WERI-Rb-1 (cell line): ENCODE measurements around the gene NACC2.
"Not testable (repeated sequence)": the region's sequence is repeated elsewhere in the genome, so short reads cannot be mapped to it uniquely, and the experiment has no call there.

Experiments used
- DNase-seq: peaks from one replicate; pipeline ENCODE4 v3.0.0-alpha.2; 2020
- H3K27ac ChIP-seq: fragments of 250-450 bp; sonication (Bioruptor Pico); 2 replicates; pipeline ENCODE4 v1.5.1; 2020; ENCODE audit warnings: mild to moderate bottlenecking, moderate library complexity
- H3K27me3 ChIP-seq: fragments of 250-450 bp; sonication (Bioruptor Pico); 2 replicates; pipeline ENCODE4 v1.5.1; 2021; ENCODE audit warnings: mild to moderate bottlenecking, low read depth, moderate library complexity; ENCODE audit not compliant: insufficient read depth, severe bottlenecking
- H3K36me3 ChIP-seq: fragments of 250-450 bp; sonication (Bioruptor Pico); 2 replicates; pipeline ENCODE4 v1.5.1; 2020; ENCODE audit warnings: mild to moderate bottlenecking, moderate library complexity
- H3K4me3 ChIP-seq: 2 replicates; pipeline ENCODE4 v1.5.1; 2011; ENCODE audit warnings: low read depth, mild to moderate bottlenecking, control low read depth, low read length
- H3K9me3 ChIP-seq: fragments of 250-450 bp; sonication (Bioruptor Pico); 2 replicates; pipeline ENCODE4 v1.5.1; 2021; ENCODE audit warnings: mild to moderate bottlenecking, moderate library complexity; ENCODE audit not compliant: severe bottlenecking
- CTCF ChIP-seq: IDR thresholded peaks from 2 replicates; pipeline ENCODE4 v1.5.1; 2011; ENCODE audit warnings: low read depth, mild to moderate bottlenecking, control low read depth, inconsistent platforms, low read length

Gene NACC2

GRCh38 chr9:135970128-135970815 lies 124.8 kb downstream of the NACC2 start:
- no peaks in the 10 kb centered on the region for H3K9me3 ChIP-seq
- no peak overlapping the region for H3K27ac ChIP-seq
- H3K4me3 ChIP-seq = no peak overlapping the region
- H3K36me3 ChIP-seq = no peaks in the 10 kb centered on the region
- no peaks in the 10 kb centered on the region for H3K27me3 ChIP-seq
- no peak for TF ChIP-seq CTCF
- no peak for DNase-seq

GRCh38 chr9:135969064-135969683 lies 125.9 kb downstream of the NACC2 start:
- no peak overlapping the region for H3K27ac ChIP-seq
- no peaks in the 10 kb centered on the region for H3K27me3 ChIP-seq
- TF ChIP-seq CTCF = no peak
- no peaks in the 10 kb centered on the region for H3K36me3 ChIP-seq
- H3K9me3 ChIP-seq = no peaks in the 10 kb centered on the region
- no peak overlapping the region for H3K4me3 ChIP-seq
- no peak for DNase-seq

GRCh38 chr9:135968601-135969000 lies 126.5 kb downstream of the NACC2 start:
- TF ChIP-seq CTCF = no peak
- Histone ChIP-seq H3K27me3 (no peaks in the 10 kb centered on the region), H3K27ac (no peak overlapping the region), H3K4me3 (no peak overlapping the region), H3K36me3 (no peaks in the 10 kb centered on the region), H3K9me3 (no peaks in the 10 kb centered on the region)
- no peak for DNase-seq

GRCh38 chr9:135968083-135968476 lies 127.0 kb downstream of the NACC2 start:
- TF ChIP-seq CTCF = no peak
- Histone ChIP-seq H3K9me3 (no peaks in the 10 kb centered on the region), H3K4me3 (no peak overlapping the region), H3K27ac (no peak overlapping the region), H3K36me3 (no peaks in the 10 kb centered on the region), H3K27me3 (no peaks in the 10 kb centered on the region)
- DNase-seq = no peak

- DNase-seq = not testable (repeated sequence)
These were observed 128.2 kb downstream of the NACC2 start for GRCh38 chr9:135966916-135967260.

GRCh38 chr9:135965124-135965756 lies 129.8 kb downstream of the NACC2 start:
- Histone ChIP-seq H3K27me3 (no peaks in the 10 kb centered on the region), H3K9me3 (no peaks in the 10 kb centered on the region), H3K36me3 (no peaks in the 10 kb centered on the region; the same call in 1 of the 2 replicates), H3K27ac (no peak overlapping the region), H3K4me3 (no peak overlapping the region)
- DNase-seq = no peak
- TF ChIP-seq CTCF = no peak

More at GRCh38 chr9:135966916-135967260, 128.2 kb downstream of the NACC2 start:
- H3K27ac ChIP-seq, H3K27me3 ChIP-seq, H3K36me3 ChIP-seq, H3K9me3 ChIP-seq, H3K4me3 ChIP-seq: not testable (repeated sequence)
